Suprapubic skin (tissue), 4 donors: ENCODE results near the gene WNT6. TPM values are rescaled to one million over a fixed set of nuclear protein-coding genes. Genes with fewer than 3 reads are reported as not detected.

Experiments
- DNase-seq, 2 donors: peaks; one replicate each; pipeline ENCODE4 v3.0.0-alpha.2; 2019; ENCODE audit warnings: low spot score in 2 of 2
- H3K27ac ChIP-seq: fragments of 200-600 bp; sonication (generic); one replicate; pipeline ENCODE4 v1.5.1; 2019
- H3K27me3 ChIP-seq: fragments of 200-600 bp; sonication (generic); one replicate; pipeline ENCODE4 v1.5.1; 2019
- H3K36me3 ChIP-seq: fragments of 200-600 bp; sonication (generic); one replicate; pipeline ENCODE4 v1.5.1; 2019
- H3K4me1 ChIP-seq: fragments of 200-600 bp; sonication (generic); one replicate; pipeline ENCODE4 v1.5.1; 2019
- H3K4me3 ChIP-seq: fragments of 200-600 bp; sonication (generic); one replicate; pipeline ENCODE4 v1.5.1; 2019; ENCODE audit warnings: mild to moderate bottlenecking
- H3K9me3 ChIP-seq: fragments of 200-600 bp; sonication (generic); one replicate; pipeline ENCODE4 v1.5.1; 2019
- EP300 ChIP-seq: sonication (generic); formaldehyde crosslinking; IDR thresholded peaks from one replicate; pipeline ENCODE4 v1.6.1; 2017; ENCODE audit warnings: antibody characterized with exemption
- POLR2A ChIP-seq, 2 donors: fragments of 450-650 bp; IDR thresholded peaks; one replicate each; pipeline ENCODE4 v1.6.1; 2017; ENCODE audit warnings: antibody characterized with exemption in 2 of 2, mild to moderate bottlenecking in 2 of 2, moderate library complexity in 2 of 2
- POLR2AphosphoS5 ChIP-seq, 3 donors: sonication (generic); formaldehyde crosslinking; IDR thresholded peaks; one replicate each; pipeline ENCODE4 v1.6.1; 2017; ENCODE audit warnings: antibody characterized with exemption in 3 of 3
- WGBS: methylation state at CpG from one replicate; pipeline ENCODE4 v1.1.5; 2018; 5-methylcytosine and 5-hydroxymethylcytosine counted together
- total RNA-seq, 4 donors: library from RNA; depleted of rRNA; stranded (reverse); fragments of >200 nt; gene quantifications; one replicate each; pipeline ENCODE4 v1.1.0, GENCODE V29; 2016
- TF ChIP-seq, protein P1 (sequence below), 2 donors: fragments of 200-600 bp in 1 of 2; fragments of 450-650 bp in 1 of 2; sonication (generic) in 1 of 2; IDR thresholded peaks; one replicate each; pipeline ENCODE4 v1.5.1; 2016 to 2019; ENCODE audit warnings: antibody characterized with exemption in 2 of 2, mild to moderate bottlenecking in 1 of 2, moderate library complexity in 1 of 2

The WNT6 gene
- total RNA-seq, 4 donors from 2014 or later: 1.4 to 3.7 (median 2.3) TPM

DNA sequence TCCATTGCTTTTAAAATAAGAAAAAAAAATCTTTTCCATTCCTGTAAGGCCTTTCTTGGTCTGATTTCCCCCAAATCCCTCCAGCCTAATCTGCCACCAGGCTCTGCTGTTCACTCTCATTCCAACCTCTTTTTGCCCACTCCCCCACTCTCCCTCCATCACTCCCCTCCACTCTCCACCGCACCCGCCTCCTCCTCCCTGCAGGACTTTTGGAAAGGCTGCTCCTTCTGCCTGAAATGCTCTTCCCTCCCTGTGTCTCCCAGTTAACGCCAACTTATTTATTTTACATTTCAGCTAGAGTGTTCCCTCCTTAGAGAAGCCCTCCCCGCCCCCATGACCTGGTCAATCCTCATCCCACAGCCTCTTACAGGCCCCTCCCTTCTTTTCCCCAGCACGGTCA is 4.7 kb upstream of the WNT6 start:
- H3K4me3 ChIP-seq: no peak overlapping the region
- TF ChIP-seq POLR2A (IDR thresholded peaks at IDR 0.05) (no peak), EP300 (no peak), POLR2AphosphoS5 (IDR thresholded peaks at IDR 0.05) (no peak)
- TF ChIP-seq, protein P1, sequence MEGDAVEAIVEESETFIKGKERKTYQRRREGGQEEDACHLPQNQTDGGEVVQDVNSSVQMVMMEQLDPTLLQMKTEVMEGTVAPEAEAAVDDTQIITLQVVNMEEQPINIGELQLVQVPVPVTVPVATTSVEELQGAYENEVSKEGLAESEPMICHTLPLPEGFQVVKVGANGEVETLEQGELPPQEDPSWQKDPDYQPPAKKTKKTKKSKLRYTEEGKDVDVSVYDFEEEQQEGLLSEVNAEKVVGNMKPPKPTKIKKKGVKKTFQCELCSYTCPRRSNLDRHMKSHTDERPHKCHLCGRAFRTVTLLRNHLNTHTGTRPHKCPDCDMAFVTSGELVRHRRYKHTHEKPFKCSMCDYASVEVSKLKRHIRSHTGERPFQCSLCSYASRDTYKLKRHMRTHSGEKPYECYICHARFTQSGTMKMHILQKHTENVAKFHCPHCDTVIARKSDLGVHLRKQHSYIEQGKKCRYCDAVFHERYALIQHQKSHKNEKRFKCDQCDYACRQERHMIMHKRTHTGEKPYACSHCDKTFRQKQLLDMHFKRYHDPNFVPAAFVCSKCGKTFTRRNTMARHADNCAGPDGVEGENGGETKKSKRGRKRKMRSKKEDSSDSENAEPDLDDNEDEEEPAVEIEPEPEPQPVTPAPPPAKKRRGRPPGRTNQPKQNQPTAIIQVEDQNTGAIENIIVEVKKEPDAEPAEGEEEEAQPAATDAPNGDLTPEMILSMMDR (IDR thresholded peaks at IDR 0.05): no peak
- no peaks in the 10 kb centered on the region for H3K9me3 ChIP-seq
- peak in 1 of 2 donors; percentile 72 for DNase-seq
- peaks cover 27% of the 10 kb centered on the region for H3K4me1 ChIP-seq
- no peaks in the 10 kb centered on the region for H3K36me3 ChIP-seq
- H3K27me3 ChIP-seq: peaks cover 62% of the 10 kb centered on the region
- no peak overlapping the region for H3K27ac ChIP-seq
- WGBS: 61% methylated on average over 5 of the region's 5 CpGs

DNA sequence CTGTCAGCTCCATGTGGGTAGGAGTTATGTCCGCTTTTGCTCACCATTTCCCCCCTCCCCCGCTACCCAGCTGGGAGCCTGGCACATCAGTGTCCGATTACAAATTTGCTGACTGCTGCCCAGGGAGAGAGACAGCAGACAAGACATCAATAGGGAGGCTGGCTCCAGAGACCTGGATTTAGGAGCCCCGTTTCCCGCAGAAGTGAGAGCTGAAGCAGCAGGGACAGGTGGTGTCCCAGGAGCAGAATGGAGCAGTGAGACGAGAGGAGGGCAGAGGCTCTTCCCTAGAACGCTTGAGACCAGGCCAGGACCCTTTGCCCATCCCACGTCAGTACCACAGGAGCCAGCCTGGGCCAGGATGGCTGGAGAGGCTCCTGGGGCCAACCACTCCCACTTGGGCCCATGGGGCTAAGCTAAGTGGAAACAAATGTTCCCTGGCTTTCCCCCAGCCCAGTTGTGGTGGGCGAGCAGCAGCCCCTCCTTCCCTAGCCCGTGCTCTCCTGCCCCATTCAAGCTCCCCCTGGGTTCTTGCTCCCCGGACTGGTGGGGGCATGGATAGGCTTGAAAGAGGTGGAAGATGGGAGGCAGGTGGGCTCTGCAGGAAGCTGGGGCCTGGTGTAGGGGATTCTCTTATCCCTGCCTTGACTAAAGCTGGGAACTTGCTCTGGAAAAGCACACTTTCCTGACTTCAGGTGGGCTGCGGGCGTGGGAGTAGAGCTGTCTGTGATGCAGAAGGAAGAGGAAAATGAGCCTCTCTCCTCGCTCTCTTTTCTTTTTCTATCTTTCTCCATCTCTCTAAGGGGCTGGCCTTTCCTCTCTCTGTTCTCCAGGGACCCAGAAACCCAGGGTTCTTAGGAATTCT is 4.1 kb upstream of the WNT6 start:
- Histone ChIP-seq H3K4me3 (no peak overlapping the region), H3K27me3 (peaks cover 69% of the 10 kb centered on the region), H3K4me1 (peaks cover 33% of the 10 kb centered on the region), H3K27ac (no peak overlapping the region), H3K36me3 (no peaks in the 10 kb centered on the region), H3K9me3 (no peaks in the 10 kb centered on the region)
- peak; percentile 29 to 52 for DNase-seq
- no peak for TF ChIP-seq POLR2A (IDR thresholded peaks at IDR 0.05)
- no peak for TF ChIP-seq POLR2AphosphoS5 (IDR thresholded peaks at IDR 0.05)
- TF ChIP-seq, protein P1 (IDR thresholded peaks at IDR 0.05): no peak
- TF ChIP-seq EP300: no peak
- 70% methylated on average over 13 of the region's 14 CpGs for WGBS

DNA sequence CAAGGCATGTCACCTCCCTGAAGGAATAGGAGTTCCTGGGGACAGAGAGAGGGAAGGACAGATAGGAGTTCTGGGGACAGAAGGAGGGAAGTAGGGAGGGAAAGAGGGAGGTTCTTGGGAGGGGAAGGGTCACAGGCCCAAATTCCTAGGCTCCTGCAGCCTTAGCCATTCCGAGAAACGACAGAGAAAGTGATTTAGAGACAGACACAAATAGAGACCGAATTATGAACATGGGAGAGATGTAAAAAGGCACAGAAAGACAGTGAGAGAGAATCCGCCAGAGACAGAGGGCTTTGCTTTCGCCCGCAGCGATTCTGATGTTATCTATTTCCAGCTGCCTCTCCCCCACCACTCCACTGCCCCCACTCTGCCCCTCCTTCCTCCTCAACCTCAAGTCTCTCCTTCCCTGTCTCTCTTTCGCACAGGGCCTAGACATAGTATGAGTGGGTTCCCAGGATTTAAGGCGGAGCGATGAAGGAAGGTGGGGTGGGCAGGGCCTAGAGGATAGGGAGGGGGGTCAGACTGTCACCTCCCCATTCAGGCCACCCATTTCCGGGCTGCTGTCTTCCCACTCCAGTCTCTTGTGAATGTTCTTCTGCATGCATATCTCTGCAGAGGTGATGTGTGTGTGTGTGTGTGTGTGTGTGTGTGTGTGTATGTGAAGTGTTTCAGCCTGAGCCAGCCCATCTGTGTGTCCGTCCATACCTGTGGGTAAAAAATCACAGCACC is 3.3 kb upstream of the WNT6 start:
- H3K27me3 ChIP-seq: peaks cover 70% of the 10 kb centered on the region
- 45% methylated on average over 12 of the region's 12 CpGs for WGBS
- no peaks in the 10 kb centered on the region for H3K36me3 ChIP-seq
- H3K4me3 ChIP-seq: no peak overlapping the region
- DNase-seq: peak; percentile 29 to 41
- no peak overlapping the region for H3K27ac ChIP-seq
- no peak for TF ChIP-seq POLR2A (IDR thresholded peaks at IDR 0.05)
- no peak for TF ChIP-seq POLR2AphosphoS5 (IDR thresholded peaks at IDR 0.05)
- no peak for TF ChIP-seq EP300
- TF ChIP-seq, protein P1 (IDR thresholded peaks at IDR 0.05): no peak
- H3K4me1 ChIP-seq: peaks cover 41% of the 10 kb centered on the region
- H3K9me3 ChIP-seq: no peaks in the 10 kb centered on the region

DNA sequence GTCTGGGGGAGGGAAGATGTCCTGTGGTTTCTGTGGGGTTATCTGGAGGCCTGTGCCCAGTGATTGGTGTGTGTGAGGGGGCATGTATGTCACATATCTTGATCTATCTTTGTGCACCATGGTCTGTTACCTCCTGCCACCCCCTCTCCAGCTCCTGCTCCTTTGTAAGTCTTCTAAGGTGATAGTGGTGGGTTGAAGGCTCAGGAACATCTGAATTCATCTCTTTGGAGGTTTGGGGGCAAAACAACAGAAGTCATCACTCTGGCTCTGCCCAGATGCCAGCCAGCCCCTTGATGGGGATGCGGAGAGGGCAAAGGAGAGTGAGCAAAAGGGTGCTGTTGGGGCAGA is 2.7 kb upstream of the WNT6 start:
- Histone ChIP-seq H3K36me3 (no peaks in the 10 kb centered on the region), H3K4me1 (peaks cover 41% of the 10 kb centered on the region), H3K9me3 (no peaks in the 10 kb centered on the region), H3K4me3 (no peak overlapping the region), H3K27ac (no peak overlapping the region), H3K27me3 (peaks cover 71% of the 10 kb centered on the region)
- peak; percentile 27 to 31 for DNase-seq
- TF ChIP-seq, protein P1 (IDR thresholded peaks at IDR 0.05): no peak
- no peak for TF ChIP-seq POLR2AphosphoS5 (IDR thresholded peaks at IDR 0.05)
- 92% methylated on average over 1 of the region's 1 CpG for WGBS
